GM12873 (cell line): ENCODE measurements around the gene NUPR1.

Source experiments
- CTCF ChIP-seq: IDR thresholded peaks from 2 replicates; pipeline ENCODE4 v1.5.1; 2012; ENCODE audit warnings: low read depth, mild to moderate bottlenecking, moderate library complexity, low read length, control low read depth; ENCODE audit not compliant: insufficient read depth; ENCODE audit errors: missing control alignments

The NUPR1 gene

GRCh38 chr16:28514246-28514645, 24.5 kb downstream of the NUPR1 start:
- TF ChIP-seq CTCF = no peak

GRCh38 chr16:28513484-28514181, 25.1 kb downstream of the NUPR1 start:
- no peak for TF ChIP-seq CTCF

GRCh38 chr16:28511801-28512789, 26.7 kb downstream of the NUPR1 start:
- TF ChIP-seq CTCF = no peak

- TF ChIP-seq CTCF = no peak
Observed at GRCh38 chr16:28511031-28511430, 27.7 kb downstream of the NUPR1 start.

GRCh38 chr16:28505489-28506137, 33.2 kb downstream of the NUPR1 start:
- no peak for TF ChIP-seq CTCF

GRCh38 chr16:28504707-28505404, 33.9 kb downstream of the NUPR1 start:
- TF ChIP-seq CTCF = no peak
